Measurements from ENCODE around the gene MBD3.
"Not testable (repeated sequence)": the region's sequence is repeated elsewhere in the genome, so short reads cannot be mapped to it uniquely, and the experiment has no call there.

Gene MBD3

DNA sequence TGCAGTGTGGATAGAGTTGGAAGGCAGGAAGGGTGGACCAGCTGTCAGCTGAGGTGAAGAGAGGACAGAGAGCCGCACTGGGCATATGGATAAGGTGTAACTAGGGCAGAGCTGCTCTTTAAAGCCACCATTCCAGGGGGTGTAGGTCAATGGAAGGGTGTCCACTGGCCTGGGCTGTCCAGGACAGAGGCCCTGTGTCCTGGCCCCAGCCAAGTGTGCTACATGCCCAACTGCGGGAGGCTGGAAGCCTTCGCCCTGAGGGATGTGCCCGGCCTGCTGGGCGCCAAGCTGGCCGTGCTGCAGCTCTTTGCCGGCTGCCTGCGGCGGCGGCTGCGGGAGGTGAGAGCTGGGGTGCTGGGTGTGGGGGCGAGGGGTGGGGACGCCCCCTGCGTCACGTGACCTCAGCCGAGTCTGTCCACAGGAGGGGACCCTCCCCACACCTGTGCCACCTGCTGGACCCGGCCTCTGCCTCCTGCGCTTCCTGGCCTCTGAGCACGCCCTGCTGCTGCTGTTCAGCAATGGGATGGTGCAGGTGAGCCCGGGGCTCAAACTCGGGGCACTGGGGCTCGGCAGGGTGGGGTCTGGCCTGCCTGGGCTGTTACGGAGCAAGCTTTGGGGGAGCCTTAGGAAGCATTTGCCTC lies 59.0 kb downstream of the MBD3 start:
- Histone ChIP-seq H3K27ac (ENCODE audit: low read depth, low read length) (no peak overlapping the region), H3K27me3 (ENCODE audit: control insufficient read depth, insufficient read depth, low read length) (no peaks in the 10 kb centered on the region), H3K36me3 (ENCODE audit: control insufficient read depth, insufficient read depth, low read length) (no peaks in the 10 kb centered on the region), H3K4me3 (ENCODE audit: low read length) (no peak overlapping the region), H3K9ac (ENCODE audit: low read length) (no peak overlapping the region), H3K4me1 (ENCODE audit: control insufficient read depth, insufficient read depth, low read length) (no peaks in the 10 kb centered on the region)

DNA sequence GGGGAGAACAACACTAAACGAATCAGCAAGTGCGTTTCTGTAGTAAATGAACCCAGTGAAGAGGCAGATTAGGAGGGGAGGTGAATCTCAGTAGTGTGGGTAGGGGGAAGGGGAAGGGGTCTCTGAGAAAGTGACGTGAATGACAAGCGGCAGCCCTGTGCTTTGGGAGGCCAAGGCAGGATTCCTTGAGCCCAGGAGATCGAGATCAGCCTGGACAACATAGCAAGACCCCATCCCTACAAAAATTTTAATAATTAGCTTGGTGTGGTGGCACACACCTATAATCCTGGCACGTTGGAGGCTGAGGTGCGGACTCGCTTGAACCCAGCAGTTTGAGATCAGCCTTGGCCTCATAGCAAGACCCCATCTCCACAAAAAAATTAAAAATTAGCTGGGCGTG lies 60.7 kb downstream of the MBD3 start:
- Histone ChIP-seq H3K4me1 (ENCODE audit: control insufficient read depth, insufficient read depth, low read length) (no peaks in the 10 kb centered on the region), H3K4me3 (ENCODE audit: low read length) (no peak overlapping the region), H3K27ac (ENCODE audit: low read depth, low read length) (no peak overlapping the region), H3K36me3 (ENCODE audit: control insufficient read depth, insufficient read depth, low read length) (no peaks in the 10 kb centered on the region), H3K27me3 (ENCODE audit: control insufficient read depth, insufficient read depth, low read length) (no peaks in the 10 kb centered on the region), H3K9ac (ENCODE audit: low read length) (no peak overlapping the region)

DNA sequence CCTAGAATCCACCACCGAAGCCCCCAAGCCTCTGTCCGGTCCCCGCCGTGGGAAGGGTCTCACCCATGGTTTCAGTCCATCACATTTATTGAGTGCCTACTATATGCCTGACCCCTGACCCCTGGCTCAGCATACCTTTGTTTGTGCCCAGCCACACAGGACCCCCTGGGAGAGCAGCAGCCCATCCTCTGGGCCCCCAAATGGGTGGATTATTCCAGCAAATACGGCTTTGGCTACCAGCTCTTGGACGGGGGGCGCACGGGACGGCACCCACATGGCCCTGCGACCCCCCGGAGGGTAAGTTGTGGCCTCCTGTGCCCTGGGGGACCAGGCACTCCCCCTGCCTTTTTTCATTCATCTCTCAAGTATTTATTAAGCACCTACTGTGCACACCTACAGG lies 61.1 kb downstream of the MBD3 start:
- Histone ChIP-seq H3K9ac (ENCODE audit: low read length) (no peak overlapping the region), H3K27me3 (ENCODE audit: control insufficient read depth, insufficient read depth, low read length) (no peaks in the 10 kb centered on the region), H3K4me3 (ENCODE audit: low read length) (no peak overlapping the region), H3K36me3 (ENCODE audit: control insufficient read depth, insufficient read depth, low read length) (no peaks in the 10 kb centered on the region), H3K27ac (ENCODE audit: low read depth, low read length) (no peak overlapping the region), H3K4me1 (ENCODE audit: control insufficient read depth, insufficient read depth, low read length) (no peaks in the 10 kb centered on the region)

DNA sequence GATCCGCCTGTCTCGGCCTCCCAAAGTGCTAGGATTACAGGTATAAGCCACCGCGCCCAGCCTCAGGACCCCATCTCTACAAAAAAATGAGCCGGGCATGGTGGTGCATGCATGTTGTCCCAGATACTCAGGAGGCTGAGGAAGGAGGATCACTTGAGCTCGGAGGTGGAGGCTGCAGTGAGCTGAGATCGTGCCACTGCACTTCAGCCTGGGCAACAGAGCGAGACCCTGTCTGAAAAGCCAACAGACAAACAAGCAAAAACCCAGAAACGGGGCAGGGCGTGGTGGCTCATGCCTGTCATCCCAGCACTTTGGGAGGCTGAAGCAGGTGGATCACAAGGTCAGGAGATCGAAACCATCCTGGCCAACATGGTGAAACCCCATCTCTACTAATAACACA lies 61.8 kb downstream of the MBD3 start:
- H3K9ac ChIP-seq (ENCODE audit: low read length); H3K4me3 ChIP-seq (ENCODE audit: low read length); H3K27me3 ChIP-seq (ENCODE audit: control insufficient read depth, insufficient read depth, low read length): not testable (repeated sequence)

DNA sequence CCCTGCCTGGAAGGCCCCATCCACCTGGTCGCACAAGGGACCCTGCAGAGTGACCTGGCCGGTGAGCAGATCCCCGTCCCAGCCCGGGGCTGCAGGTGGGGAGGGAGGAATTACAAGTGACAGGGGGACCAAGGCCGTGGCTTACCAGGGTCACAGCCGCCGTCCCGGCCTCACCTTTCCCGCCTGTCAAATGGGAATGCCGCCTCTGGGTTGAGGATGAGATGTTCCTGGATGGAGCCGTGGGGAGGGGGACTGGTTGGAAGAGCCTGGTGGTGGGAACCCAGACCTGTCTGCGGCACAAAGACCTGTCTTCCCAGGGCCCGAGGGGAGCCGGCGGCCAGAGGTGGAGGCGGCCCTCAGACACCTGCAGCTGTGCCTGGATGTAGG lies 63.2 kb downstream of the MBD3 start:
- Histone ChIP-seq H3K9ac (ENCODE audit: low read length) (no peak overlapping the region), H3K27me3 (ENCODE audit: control insufficient read depth, insufficient read depth, low read length) (peaks cover 16% of the 10 kb centered on the region), H3K4me3 (ENCODE audit: low read length) (no peak overlapping the region), H3K27ac (ENCODE audit: low read depth, low read length) (no peak overlapping the region), H3K36me3 (ENCODE audit: control insufficient read depth, insufficient read depth, low read length) (no peaks in the 10 kb centered on the region), H3K4me1 (ENCODE audit: control insufficient read depth, insufficient read depth, low read length) (no peaks in the 10 kb centered on the region)

More for the DNA sequence above, 61.8 kb downstream of the MBD3 start:
- not testable (repeated sequence) for H3K36me3 ChIP-seq (ENCODE audit: control insufficient read depth, insufficient read depth, low read length); H3K4me1 ChIP-seq (ENCODE audit: control insufficient read depth, insufficient read depth, low read length); H3K27ac ChIP-seq (ENCODE audit: low read depth, low read length)

DNA sequence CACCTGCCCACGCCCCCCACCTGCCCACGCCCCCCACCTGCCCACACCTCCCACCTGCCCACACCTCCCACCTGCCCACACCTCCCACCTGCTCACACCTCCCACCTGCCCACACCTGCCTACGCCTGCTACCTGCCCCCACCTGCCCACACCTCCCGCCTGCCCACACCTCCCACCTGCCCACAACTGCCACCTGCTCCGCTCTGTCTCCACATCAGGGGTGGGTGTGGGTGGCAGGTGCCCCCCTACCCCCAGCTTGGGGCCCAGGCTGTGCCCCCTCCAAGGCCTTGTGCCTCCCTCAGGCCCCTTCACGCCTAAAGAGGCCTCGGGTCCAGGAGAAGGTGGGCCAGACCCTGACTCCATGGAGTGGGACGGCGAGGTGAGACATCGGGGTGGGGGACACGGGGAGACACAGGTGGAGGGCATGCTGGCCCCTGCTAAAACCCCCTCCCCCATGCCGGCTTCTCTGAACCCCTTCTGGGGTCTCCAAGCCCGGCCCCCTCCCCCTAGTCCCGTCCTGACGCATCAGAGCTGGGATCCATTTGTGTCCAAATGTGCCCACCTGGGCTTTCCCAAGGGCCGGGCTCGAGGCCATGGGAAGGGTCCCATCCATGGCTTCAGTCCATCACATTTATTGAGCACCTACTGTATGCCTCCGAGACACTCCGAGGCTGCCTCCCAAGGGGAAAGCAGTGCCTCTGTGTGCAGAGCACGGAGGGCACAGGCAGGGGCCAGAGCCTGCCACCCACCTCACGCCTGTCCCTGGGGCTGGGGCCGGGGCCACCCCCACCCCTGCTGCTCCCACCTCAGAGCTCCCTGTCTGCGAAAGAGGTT lies 63.9 kb downstream of the MBD3 start:
- no peaks in the 10 kb centered on the region for H3K4me1 ChIP-seq (ENCODE audit: control insufficient read depth, insufficient read depth, low read length)
- no peak overlapping the region for H3K4me3 ChIP-seq (ENCODE audit: low read length)
- no peaks in the 10 kb centered on the region for H3K36me3 ChIP-seq (ENCODE audit: control insufficient read depth, insufficient read depth, low read length)
- no peak overlapping the region for H3K27ac ChIP-seq (ENCODE audit: low read depth, low read length)
- peaks cover 19% of the 10 kb centered on the region for H3K27me3 ChIP-seq (ENCODE audit: control insufficient read depth, insufficient read depth, low read length)
- H3K9ac ChIP-seq (ENCODE audit: low read length): no peak overlapping the region

DNA sequence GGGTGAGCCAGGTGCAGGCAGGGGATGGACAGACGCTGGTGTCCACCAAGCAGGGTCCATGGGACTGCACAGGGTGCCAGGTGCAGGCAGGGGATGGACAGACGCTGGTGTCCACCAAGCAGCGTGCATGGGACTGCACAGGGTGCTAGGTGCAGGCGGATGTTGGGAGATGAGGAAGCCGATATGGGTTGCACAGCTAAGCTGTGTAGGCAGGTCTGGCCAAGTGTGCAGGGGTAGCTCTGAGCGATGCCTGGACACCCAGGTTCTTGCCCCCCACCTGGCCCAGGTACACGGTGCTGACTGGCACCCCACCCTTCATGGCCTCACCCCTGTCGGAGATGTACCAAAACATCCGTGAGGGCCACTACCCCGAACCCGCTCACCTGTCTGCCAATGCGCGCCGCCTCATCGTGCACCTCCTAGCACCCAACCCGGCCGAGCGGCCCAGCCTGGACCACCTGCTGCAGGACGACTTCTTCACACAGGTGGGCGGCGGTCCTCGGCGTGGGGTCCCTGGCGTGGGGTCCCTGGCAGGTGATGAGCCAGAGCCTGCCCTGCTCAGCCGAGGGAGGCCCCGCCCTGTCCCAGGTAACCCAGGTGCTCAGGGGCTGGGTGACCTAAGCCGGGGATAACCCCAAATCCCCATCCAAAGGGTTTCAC lies 64.9 kb downstream of the MBD3 start:
- Histone ChIP-seq H3K9ac (ENCODE audit: low read length) (no peak overlapping the region), H3K27ac (ENCODE audit: low read depth, low read length) (no peak overlapping the region), H3K36me3 (ENCODE audit: control insufficient read depth, insufficient read depth, low read length) (no peaks in the 10 kb centered on the region), H3K4me3 (ENCODE audit: low read length) (no peak overlapping the region), H3K27me3 (ENCODE audit: control insufficient read depth, insufficient read depth, low read length) (peaks cover 26% of the 10 kb centered on the region), H3K4me1 (ENCODE audit: control insufficient read depth, insufficient read depth, low read length) (no peaks in the 10 kb centered on the region)

DNA sequence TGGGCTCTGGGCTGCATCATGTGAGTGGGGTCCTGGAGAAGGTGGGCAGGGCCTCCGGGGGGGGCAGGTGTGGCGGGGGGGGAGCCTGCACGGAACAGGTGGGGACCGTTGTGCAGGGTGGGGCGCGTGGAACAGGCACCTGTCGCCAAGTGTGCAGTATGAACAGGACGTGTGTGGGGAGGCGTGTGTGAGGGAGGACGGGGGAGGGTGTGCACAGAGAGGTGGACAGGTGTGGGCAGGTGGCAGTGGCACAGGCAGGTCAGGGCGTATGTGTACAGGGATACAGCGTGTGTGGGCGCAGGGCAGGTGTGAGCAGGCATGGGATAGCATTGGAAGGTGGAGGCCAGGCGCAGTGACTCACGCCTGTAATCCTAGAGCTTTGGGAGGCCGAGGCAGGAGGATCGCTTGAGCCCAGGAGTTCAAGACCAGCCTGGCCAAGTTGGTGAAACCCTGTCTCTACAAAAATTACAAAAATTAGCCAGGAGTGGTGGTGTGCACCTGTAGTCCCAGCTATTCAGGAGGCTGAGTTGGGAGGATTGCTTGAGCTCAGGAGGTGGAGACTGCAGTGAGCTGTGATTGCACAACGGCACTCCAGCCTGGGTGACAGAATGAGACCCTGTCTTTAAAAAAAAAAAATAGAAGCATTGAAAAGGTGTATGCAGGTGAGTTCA lies 65.6 kb downstream of the MBD3 start:
- no peak overlapping the region for H3K27ac ChIP-seq (ENCODE audit: low read depth, low read length)
- H3K27me3 ChIP-seq (ENCODE audit: control insufficient read depth, insufficient read depth, low read length): peaks cover 26% of the 10 kb centered on the region
- H3K4me3 ChIP-seq (ENCODE audit: low read length): no peak overlapping the region
- no peak overlapping the region for H3K9ac ChIP-seq (ENCODE audit: low read length)
- H3K36me3 ChIP-seq (ENCODE audit: control insufficient read depth, insufficient read depth, low read length): no peaks in the 10 kb centered on the region
- no peaks in the 10 kb centered on the region for H3K4me1 ChIP-seq (ENCODE audit: control insufficient read depth, insufficient read depth, low read length)

DNA sequence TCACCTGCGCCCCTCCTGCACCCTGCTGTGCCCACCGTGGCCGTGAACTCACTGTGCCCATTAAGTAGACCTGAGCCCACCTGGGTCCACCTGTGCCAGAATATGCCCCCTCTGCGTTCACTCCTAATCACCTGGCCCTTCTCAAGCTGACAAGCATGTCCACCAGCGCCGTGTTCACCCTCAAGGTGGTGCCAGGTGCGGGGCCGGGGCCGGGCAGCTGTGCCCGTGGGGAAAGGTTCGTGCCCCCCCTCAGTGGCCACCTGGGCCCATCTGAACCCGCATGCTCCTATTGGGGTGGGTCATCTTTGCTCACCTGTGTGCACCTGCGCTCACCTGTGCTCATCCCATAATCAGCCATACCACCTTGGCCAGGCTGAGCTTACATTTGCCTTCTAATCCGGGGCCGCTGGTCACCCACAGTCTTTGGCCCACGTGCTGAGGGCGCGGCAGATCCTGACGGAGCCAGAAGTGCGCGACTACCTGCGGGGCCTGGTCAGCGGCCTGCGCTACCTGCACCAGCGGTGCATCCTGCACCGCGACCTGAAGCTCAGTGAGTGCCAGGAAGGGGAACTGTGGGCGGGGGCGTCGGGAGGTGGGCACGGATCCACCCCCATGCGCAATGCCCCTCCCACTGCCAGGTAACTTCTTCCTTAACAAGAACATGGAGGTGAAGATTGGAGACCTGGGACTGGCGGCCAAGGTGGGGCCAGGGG lies 66.4 kb downstream of the MBD3 start:
- Histone ChIP-seq H3K4me1 (ENCODE audit: control insufficient read depth, insufficient read depth, low read length) (peaks cover 6% of the 10 kb centered on the region), H3K9ac (ENCODE audit: low read length) (no peak overlapping the region), H3K27ac (ENCODE audit: low read depth, low read length) (no peak overlapping the region), H3K36me3 (ENCODE audit: control insufficient read depth, insufficient read depth, low read length) (no peaks in the 10 kb centered on the region), H3K27me3 (ENCODE audit: control insufficient read depth, insufficient read depth, low read length) (peaks cover 26% of the 10 kb centered on the region), H3K4me3 (ENCODE audit: low read length) (no peak overlapping the region)

DNA sequence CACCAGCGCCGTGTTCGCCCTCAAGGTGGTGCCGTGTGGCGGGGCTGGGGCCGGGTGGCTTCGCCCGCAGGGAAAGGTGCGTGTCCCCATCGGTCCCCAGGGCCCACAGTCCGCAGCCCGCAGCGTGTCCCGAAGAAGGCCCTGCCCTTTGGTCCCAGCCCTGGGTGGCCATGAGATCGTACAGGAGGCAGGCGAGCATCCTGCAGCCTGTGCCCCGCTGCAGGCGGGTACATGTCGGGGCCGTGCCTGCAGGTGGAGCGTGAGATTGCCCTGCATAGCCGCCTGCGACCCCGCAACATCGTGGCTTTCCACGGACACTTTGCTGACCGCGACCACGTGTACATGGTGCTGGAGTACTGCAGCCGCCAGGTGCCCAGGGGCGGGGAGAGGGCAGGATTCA lies 67.3 kb downstream of the MBD3 start:
- Histone ChIP-seq H3K27me3 (ENCODE audit: control insufficient read depth, insufficient read depth, low read length) (peaks cover 26% of the 10 kb centered on the region), H3K9ac (ENCODE audit: low read length) (no peak overlapping the region), H3K4me1 (ENCODE audit: control insufficient read depth, insufficient read depth, low read length) (peaks cover 6% of the 10 kb centered on the region), H3K4me3 (ENCODE audit: low read length) (no peak overlapping the region), H3K36me3 (ENCODE audit: control insufficient read depth, insufficient read depth, low read length) (no peaks in the 10 kb centered on the region), H3K27ac (ENCODE audit: low read depth, low read length) (no peak overlapping the region)

DNA sequence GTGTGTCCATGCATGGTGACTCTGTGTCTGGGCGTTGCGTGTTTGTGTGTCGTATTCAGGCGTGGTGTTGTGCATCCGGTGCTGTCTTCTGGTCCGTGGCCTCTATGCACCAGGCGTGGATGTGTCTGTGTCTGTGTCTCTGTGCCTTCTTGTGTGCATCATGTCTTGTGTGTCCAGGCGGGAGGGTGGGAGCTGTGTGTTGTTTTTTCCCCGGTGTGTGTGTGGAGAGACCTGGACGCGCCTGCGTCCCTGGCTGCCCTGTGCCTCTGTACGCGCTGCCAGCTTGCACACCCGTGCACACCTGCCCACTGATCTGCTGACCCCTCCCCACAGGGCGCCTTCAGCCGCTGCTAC lies 67.7 kb downstream of the MBD3 start:
- Histone ChIP-seq H3K4me1 (ENCODE audit: control insufficient read depth, insufficient read depth, low read length) (peaks cover 6% of the 10 kb centered on the region), H3K9ac (ENCODE audit: low read length) (no peak overlapping the region), H3K27me3 (ENCODE audit: control insufficient read depth, insufficient read depth, low read length) (peaks cover 26% of the 10 kb centered on the region), H3K27ac (ENCODE audit: low read depth, low read length) (no peak overlapping the region), H3K36me3 (ENCODE audit: control insufficient read depth, insufficient read depth, low read length) (no peaks in the 10 kb centered on the region), H3K4me3 (ENCODE audit: low read length) (no peak overlapping the region)
